ENCODE data around the gene LDAF1.

Gene LDAF1

DNA sequence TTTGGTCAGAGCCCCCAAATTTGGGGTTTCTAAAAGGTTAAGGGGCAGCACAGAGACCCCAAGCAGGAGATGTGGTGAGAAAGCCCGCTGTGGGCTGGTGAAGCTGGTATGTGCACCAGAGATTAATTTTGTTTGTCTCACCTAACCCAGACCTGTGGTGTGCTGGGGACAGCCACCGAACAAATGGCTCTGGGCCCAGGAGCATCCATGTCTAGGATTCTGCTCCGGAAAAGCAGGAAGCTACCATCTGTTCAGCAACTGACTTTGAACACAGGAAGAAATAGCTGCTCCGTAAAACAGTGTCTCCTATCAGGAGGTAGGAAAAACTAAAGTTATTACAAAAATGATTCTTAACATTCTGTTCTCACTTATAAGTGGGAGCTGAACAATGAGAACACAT is 55.6 kb downstream of the LDAF1 start:
- no peak for ATAC-seq
- no peak for TF ChIP-seq ZNF565 (CRISPR knock-in tag; conservative IDR thresholded peaks at IDR 0.05; ENCODE audit: low read depth)
- TF ChIP-seq, protein P1, sequence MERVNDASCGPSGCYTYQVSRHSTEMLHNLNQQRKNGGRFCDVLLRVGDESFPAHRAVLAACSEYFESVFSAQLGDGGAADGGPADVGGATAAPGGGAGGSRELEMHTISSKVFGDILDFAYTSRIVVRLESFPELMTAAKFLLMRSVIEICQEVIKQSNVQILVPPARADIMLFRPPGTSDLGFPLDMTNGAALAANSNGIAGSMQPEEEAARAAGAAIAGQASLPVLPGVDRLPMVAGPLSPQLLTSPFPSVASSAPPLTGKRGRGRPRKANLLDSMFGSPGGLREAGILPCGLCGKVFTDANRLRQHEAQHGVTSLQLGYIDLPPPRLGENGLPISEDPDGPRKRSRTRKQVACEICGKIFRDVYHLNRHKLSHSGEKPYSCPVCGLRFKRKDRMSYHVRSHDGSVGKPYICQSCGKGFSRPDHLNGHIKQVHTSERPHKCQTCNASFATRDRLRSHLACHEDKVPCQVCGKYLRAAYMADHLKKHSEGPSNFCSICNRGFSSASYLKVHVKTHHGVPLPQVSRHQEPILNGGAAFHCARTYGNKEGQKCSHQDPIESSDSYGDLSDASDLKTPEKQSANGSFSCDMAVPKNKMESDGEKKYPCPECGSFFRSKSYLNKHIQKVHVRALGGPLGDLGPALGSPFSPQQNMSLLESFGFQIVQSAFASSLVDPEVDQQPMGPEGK (CRISPR knock-in tag; IDR thresholded peaks at IDR 0.05; ENCODE audit: borderline replicate concordance): no peak
- no peak for TF ChIP-seq ZC3H10 (CRISPR knock-in tag; IDR thresholded peaks at IDR 0.05)
- TF ChIP-seq, protein P2, sequence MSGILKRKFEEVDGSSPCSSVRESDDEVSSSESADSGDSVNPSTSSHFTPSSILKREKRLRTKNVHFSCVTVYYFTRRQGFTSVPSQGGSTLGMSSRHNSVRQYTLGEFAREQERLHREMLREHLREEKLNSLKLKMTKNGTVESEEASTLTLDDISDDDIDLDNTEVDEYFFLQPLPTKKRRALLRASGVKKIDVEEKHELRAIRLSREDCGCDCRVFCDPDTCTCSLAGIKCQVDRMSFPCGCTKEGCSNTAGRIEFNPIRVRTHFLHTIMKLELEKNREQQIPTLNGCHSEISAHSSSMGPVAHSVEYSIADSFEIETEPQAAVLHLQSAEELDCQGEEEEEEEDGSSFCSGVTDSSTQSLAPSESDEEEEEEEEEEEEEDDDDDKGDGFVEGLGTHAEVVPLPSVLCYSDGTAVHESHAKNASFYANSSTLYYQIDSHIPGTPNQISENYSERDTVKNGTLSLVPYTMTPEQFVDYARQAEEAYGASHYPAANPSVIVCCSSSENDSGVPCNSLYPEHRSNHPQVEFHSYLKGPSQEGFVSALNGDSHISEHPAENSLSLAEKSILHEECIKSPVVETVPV (CRISPR knock-in tag; IDR thresholded peaks at IDR 0.05): no peak
- no peak for TF ChIP-seq CSDC2 (CRISPR knock-in tag; IDR thresholded peaks at IDR 0.05)
- TF ChIP-seq SNAI2 (CRISPR knock-in tag; IDR thresholded peaks at IDR 0.05): no peak
- TF ChIP-seq TOX (CRISPR knock-in tag; IDR thresholded peaks at IDR 0.05; ENCODE audit: borderline replicate concordance): no peak
- TF ChIP-seq ZNF70 (CRISPR knock-in tag; IDR thresholded peaks at IDR 0.05): no peak
- TF ChIP-seq ESRRG (CRISPR knock-in tag; IDR thresholded peaks at IDR 0.05): no peak
- TF ChIP-seq ZFP30 (CRISPR knock-in tag; IDR thresholded peaks at IDR 0.05): no peak
- TF ChIP-seq BACH2 (CRISPR knock-in tag; IDR thresholded peaks at IDR 0.05; ENCODE audit: borderline replicate concordance): no peak
- TF ChIP-seq ARNTL (CRISPR knock-in tag; IDR thresholded peaks at IDR 0.05; ENCODE audit: borderline replicate concordance, low read depth): no peak
- TF ChIP-seq ZNF8 (CRISPR knock-in tag; IDR thresholded peaks at IDR 0.05): no peak

DNA sequence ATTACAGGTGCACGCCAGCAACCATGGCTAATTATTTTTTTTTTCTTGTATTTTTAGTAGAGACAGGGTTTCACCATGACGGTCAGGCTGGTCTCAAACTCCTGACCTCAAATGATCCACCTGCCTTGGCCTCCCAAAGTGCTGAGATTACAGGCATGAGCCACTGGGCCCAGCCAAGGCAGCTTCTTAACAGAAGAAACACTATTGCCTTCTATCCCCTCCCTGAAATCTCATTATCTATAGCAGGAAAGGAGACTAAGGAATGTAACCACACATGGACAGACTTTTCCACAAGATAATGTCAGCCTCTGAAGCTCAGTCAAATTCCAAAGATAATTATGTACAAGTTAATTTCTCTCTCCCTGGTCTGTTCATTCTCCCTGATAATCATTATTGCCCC is 58.6 kb downstream of the LDAF1 start:
- ATAC-seq: no peak
- TF ChIP-seq TCF4 (CRISPR knock-in tag; IDR thresholded peaks at IDR 0.05; ENCODE audit: borderline replicate concordance): no peak
- TF ChIP-seq, protein P2 (CRISPR knock-in tag; IDR thresholded peaks at IDR 0.05): no peak
- TF ChIP-seq PPARA (CRISPR knock-in tag; IDR thresholded peaks at IDR 0.05; ENCODE audit: borderline replicate concordance): no peak
- TF ChIP-seq, protein P3, sequence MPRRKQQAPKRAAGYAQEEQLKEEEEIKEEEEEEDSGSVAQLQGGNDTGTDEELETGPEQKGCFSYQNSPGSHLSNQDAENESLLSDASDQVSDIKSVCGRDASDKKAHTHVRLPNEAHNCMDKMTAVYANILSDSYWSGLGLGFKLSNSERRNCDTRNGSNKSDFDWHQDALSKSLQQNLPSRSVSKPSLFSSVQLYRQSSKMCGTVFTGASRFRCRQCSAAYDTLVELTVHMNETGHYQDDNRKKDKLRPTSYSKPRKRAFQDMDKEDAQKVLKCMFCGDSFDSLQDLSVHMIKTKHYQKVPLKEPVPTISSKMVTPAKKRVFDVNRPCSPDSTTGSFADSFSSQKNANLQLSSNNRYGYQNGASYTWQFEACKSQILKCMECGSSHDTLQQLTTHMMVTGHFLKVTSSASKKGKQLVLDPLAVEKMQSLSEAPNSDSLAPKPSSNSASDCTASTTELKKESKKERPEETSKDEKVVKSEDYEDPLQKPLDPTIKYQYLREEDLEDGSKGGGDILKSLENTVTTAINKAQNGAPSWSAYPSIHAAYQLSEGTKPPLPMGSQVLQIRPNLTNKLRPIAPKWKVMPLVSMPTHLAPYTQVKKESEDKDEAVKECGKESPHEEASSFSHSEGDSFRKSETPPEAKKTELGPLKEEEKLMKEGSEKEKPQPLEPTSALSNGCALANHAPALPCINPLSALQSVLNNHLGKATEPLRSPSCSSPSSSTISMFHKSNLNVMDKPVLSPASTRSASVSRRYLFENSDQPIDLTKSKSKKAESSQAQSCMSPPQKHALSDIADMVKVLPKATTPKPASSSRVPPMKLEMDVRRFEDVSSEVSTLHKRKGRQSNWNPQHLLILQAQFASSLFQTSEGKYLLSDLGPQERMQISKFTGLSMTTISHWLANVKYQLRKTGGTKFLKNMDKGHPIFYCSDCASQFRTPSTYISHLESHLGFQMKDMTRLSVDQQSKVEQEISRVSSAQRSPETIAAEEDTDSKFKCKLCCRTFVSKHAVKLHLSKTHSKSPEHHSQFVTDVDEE (CRISPR knock-in tag; IDR thresholded peaks at IDR 0.05): no peak
- TF ChIP-seq ESRRG (CRISPR knock-in tag; IDR thresholded peaks at IDR 0.05): no peak
- TF ChIP-seq ZNF565 (CRISPR knock-in tag; conservative IDR thresholded peaks at IDR 0.05; ENCODE audit: low read depth): no peak
- no peak for TF ChIP-seq ZC3H10 (CRISPR knock-in tag; IDR thresholded peaks at IDR 0.05)
- no peak for TF ChIP-seq OSR1 (CRISPR knock-in tag; IDR thresholded peaks at IDR 0.05)
- no peak for TF ChIP-seq TOX (CRISPR knock-in tag; IDR thresholded peaks at IDR 0.05; ENCODE audit: borderline replicate concordance)
- no peak for TF ChIP-seq GLIS3 (CRISPR knock-in tag; IDR thresholded peaks at IDR 0.05)
- TF ChIP-seq, protein P4, sequence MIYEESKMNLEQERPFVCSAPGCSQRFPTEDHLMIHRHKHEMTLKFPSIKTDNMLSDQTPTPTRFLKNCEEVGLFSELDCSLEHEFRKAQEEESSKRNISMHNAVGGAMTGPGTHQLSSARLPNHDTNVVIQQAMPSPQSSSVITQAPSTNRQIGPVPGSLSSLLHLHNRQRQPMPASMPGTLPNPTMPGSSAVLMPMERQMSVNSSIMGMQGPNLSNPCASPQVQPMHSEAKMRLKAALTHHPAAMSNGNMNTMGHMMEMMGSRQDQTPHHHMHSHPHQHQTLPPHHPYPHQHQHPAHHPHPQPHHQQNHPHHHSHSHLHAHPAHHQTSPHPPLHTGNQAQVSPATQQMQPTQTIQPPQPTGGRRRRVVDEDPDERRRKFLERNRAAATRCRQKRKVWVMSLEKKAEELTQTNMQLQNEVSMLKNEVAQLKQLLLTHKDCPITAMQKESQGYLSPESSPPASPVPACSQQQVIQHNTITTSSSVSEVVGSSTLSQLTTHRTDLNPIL (CRISPR knock-in tag; IDR thresholded peaks at IDR 0.05; ENCODE audit: low read depth): no peak
- no peak for TF ChIP-seq ZNF8 (CRISPR knock-in tag; IDR thresholded peaks at IDR 0.05)
- TF ChIP-seq SNAI2 (CRISPR knock-in tag; IDR thresholded peaks at IDR 0.05): no peak
- TF ChIP-seq BACH2 (CRISPR knock-in tag; IDR thresholded peaks at IDR 0.05; ENCODE audit: borderline replicate concordance): no peak
- TF ChIP-seq, protein P5, sequence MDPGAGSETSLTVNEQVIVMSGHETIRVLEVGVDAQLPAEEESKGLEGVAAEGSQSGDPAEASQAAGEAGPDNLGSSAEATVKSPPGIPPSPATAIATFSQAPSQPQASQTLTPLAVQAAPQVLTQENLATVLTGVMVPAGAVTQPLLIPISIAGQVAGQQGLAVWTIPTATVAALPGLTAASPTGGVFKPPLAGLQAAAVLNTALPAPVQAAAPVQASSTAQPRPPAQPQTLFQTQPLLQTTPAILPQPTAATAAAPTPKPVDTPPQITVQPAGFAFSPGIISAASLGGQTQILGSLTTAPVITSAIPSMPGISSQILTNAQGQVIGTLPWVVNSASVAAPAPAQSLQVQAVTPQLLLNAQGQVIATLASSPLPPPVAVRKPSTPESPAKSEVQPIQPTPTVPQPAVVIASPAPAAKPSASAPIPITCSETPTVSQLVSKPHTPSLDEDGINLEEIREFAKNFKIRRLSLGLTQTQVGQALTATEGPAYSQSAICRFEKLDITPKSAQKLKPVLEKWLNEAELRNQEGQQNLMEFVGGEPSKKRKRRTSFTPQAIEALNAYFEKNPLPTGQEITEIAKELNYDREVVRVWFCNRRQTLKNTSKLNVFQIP (CRISPR knock-in tag; IDR thresholded peaks at IDR 0.05; ENCODE audit: borderline replicate concordance, low read depth): no peak
- no peak for TF ChIP-seq CSDC2 (CRISPR knock-in tag; IDR thresholded peaks at IDR 0.05)
- no peak for TF ChIP-seq ISL1 (CRISPR knock-in tag; IDR thresholded peaks at IDR 0.05)
- no peak for TF ChIP-seq ZFP30 (CRISPR knock-in tag; IDR thresholded peaks at IDR 0.05)
- TF ChIP-seq, protein P1 (CRISPR knock-in tag; IDR thresholded peaks at IDR 0.05; ENCODE audit: borderline replicate concordance): no peak
